GM19351 (cell line): ENCODE measurements around the gene MAPK7.

Source experiments
- ATAC-seq: cut with Tn5 transposase; IDR thresholded peaks from one replicate; pipeline ENCODE4 v1.9.1; 2021; ENCODE audit warnings: mild to moderate bottlenecking, moderate library complexity; ENCODE audit not compliant: unreplicated experiment

Gene MAPK7

GRCh38 chr17:19362277-19363113 is 15.8 kb upstream of the MAPK7 start, which contains the start of gene B9D1:
Gene B9D1 (minus strand): TSS chr17:19362723. CDS start chr17:19362569, 154 bp downstream.
- ATAC-seq: peak; percentile 76

GRCh38 chr17:19363114-19363438 is 15.2 kb upstream of the MAPK7 start:
- ATAC-seq: no peak

GRCh38 chr17:19363460-19364035 is 14.8 kb upstream of the MAPK7 start:
- ATAC-seq: no peak

GRCh38 chr17:19364699-19365498 is 13.4 kb upstream of the MAPK7 start:
- no peak for ATAC-seq

- ATAC-seq: no peak
Observed at GRCh38 chr17:19365499-19365817, 12.8 kb upstream of the MAPK7 start.

GRCh38 chr17:19365833-19366636 is 12.3 kb upstream of the MAPK7 start:
- ATAC-seq: no peak

GRCh38 chr17:19366637-19366972 is 11.7 kb upstream of the MAPK7 start:
- ATAC-seq: no peak

GRCh38 chr17:19368229-19368628 is 10.1 kb upstream of the MAPK7 start:
- no peak for ATAC-seq

GRCh38 chr17:19369107-19369778 is 9.1 kb upstream of the MAPK7 start:
- no peak for ATAC-seq

GRCh38 chr17:19369846-19370492 is 8.3 kb upstream of the MAPK7 start:
- ATAC-seq: no peak

- ATAC-seq: peak; percentile 56
Observed at GRCh38 chr17:19370493-19370960, 7.8 kb upstream of the MAPK7 start.

GRCh38 chr17:19371259-19372010 is 6.9 kb upstream of the MAPK7 start:
- no peak for ATAC-seq

GRCh38 chr17:19372011-19372370 is 6.3 kb upstream of the MAPK7 start:
- ATAC-seq: no peak

- ATAC-seq: no peak
Observed at GRCh38 chr17:19372439-19372838, 5.9 kb upstream of the MAPK7 start.

GRCh38 chr17:19372866-19373504 is 5.3 kb upstream of the MAPK7 start:
- no peak for ATAC-seq

GRCh38 chr17:19374136-19374535 is 4.2 kb upstream of the MAPK7 start:
- no peak for ATAC-seq

- ATAC-seq: no peak
Observed at GRCh38 chr17:19375732-19376131, 2.6 kb upstream of the MAPK7 start.

GRCh38 chr17:19376811-19377210 is 1.5 kb upstream of the MAPK7 start:
- ATAC-seq: no peak
